Measurements from ENCODE around the gene ARHGAP22.
A peak's percentile ranks its signal among the peaks of the same experiment; 100 is the strongest.

ARHGAP22 gene

GRCh38 chr10:48411510-48411909, 193.4 kb downstream of the ARHGAP22 start:
- DNase-seq, result no peak

- DNase-seq, result no peak
Measured at GRCh38 chr10:48410503-48410902, 194.4 kb downstream of the ARHGAP22 start.

- DNase-seq, result no peak
Measured at GRCh38 chr10:48406658-48407057, 198.2 kb downstream of the ARHGAP22 start.

GRCh38 chr10:48406204-48406603, 198.7 kb downstream of the ARHGAP22 start:
- DNase-seq, result no peak

GRCh38 chr10:48404646-48405045, 200.2 kb downstream of the ARHGAP22 start:
- DNase-seq, result no peak

- DNase-seq, result no peak
Measured at GRCh38 chr10:48400850-48401220, 204.0 kb downstream of the ARHGAP22 start.

GRCh38 chr10:48400129-48400849, 204.6 kb downstream of the ARHGAP22 start:
- peak; percentile 12 for DNase-seq

- DNase-seq, result no peak
Measured at GRCh38 chr10:48399551-48399950, 205.3 kb downstream of the ARHGAP22 start.

GRCh38 chr10:48399056-48399541, 205.8 kb downstream of the ARHGAP22 start:
- DNase-seq, result no peak

GRCh38 chr10:48398261-48398660, 206.6 kb downstream of the ARHGAP22 start:
- no peak for DNase-seq

All from amniotic stem cell (primary cell).